ENCODE results near the gene ANXA11. TPM values are rescaled to one million over a fixed set of nuclear protein-coding genes. Genes with fewer than 3 reads are reported as not detected.

ANXA11 gene
- total and polyA plus RNA-seq, 9 of the 15 experiments (the other 6 are each of a cell fraction or from before 2014, with no cell fraction given): 43.6 to 212 (median 109) TPM

- TF ChIP-seq TGIF2 (CRISPR knock-in tag; IDR thresholded peaks at IDR 0.05) (no peak), E2F6 (IDR thresholded peaks at IDR 0.05; ENCODE audit: borderline replicate concordance in 1 of 2, extremely low read depth in 1 of 2, insufficient read depth in 1 of 2, insufficient read length in 1 of 2, low read depth in 1 of 2, low read length in 1 of 2, poor library complexity in 1 of 2, severe bottlenecking in 1 of 2) (no peak), DPF2 (IDR thresholded peaks at IDR 0.05) (peak; percentile 83), NFE2 (IDR thresholded peaks at IDR 0.05; ENCODE audit: low read depth) (no peak), IRF9 (tag; IDR thresholded peaks at IDR 0.05) (no peak), ATF4 (CRISPR knock-in tag; IDR thresholded peaks at IDR 0.05) (no peak; the same call in 1 of the 2 replicates), ZNF655 (CRISPR knock-in tag; IDR thresholded peaks at IDR 0.05) (no peak), EZH2 (IDR thresholded peaks at IDR 0.05; ENCODE audit: borderline replicate concordance, low read depth, low read length) (no peak), ZC3H8 (IDR thresholded peaks at IDR 0.05) (no peak), PHB2 (IDR thresholded peaks at IDR 0.05; ENCODE audit: low read depth) (no peak), POLR2A (conservative IDR thresholded peaks at IDR 0.05) (no peak), NFIC (IDR thresholded peaks at IDR 0.05) (peak; percentile 17; the same call in 1 of the 2 replicates), HMBOX1 (IDR thresholded peaks at IDR 0.05) (peak; percentile 39; the same call in 1 of the 2 replicates), RBM39 (optimal IDR thresholded peaks at IDR 0.05; ENCODE audit: low read depth, low read length) (no peak), CHD2 (IDR thresholded peaks at IDR 0.05; ENCODE audit: low read depth, low read length) (no peak), FOS (IDR thresholded peaks at IDR 0.05; ENCODE audit: extremely low read depth, insufficient read length) (no peak), XRCC3 (IDR thresholded peaks at IDR 0.05) (no peak), FOXP1 (CRISPR knock-in tag; IDR thresholded peaks at IDR 0.05) (no peak), TFAP4 (CRISPR knock-in tag; IDR thresholded peaks at IDR 0.05; ENCODE audit: borderline replicate concordance) (no peak), ZNF263 (CRISPR knock-in tag; IDR thresholded peaks at IDR 0.05; ENCODE audit: borderline replicate concordance) (no peak), GATAD2A (IDR thresholded peaks at IDR 0.05) (peak; percentile 51; the same call in 1 of the 2 replicates), POLR2B (IDR thresholded peaks at IDR 0.05; ENCODE audit: low read depth, partially characterized antibody) (no peak), POLR2H (tag; IDR thresholded peaks at IDR 0.05; ENCODE audit: low read depth) (no peak)
These were observed 17.6 kb downstream of the ANXA11 start (continued) for GRCh38 chr10:80187465-80188409.

Measured in K562 (cell line).